Panc1 (cell line): ENCODE measurements around the gene AK2.

Source experiments
- POLR2AphosphoS5 ChIP-seq: IDR thresholded peaks from 2 replicates; pipeline ENCODE4 v1.6.1; 2012; ENCODE audit warnings: mild to moderate bottlenecking, low read depth, low read length, moderate library complexity
- SIN3A ChIP-seq: IDR thresholded peaks from 2 replicates; pipeline ENCODE4 v1.6.1; 2012; ENCODE audit warnings: low read depth, mild to moderate bottlenecking, low read length, moderate library complexity, borderline replicate concordance; ENCODE audit not compliant: insufficient read depth
- TCF7L2 ChIP-seq: IDR thresholded peaks from 2 replicates; pipeline ENCODE4 v1.6.1; 2011; ENCODE audit warnings: mild to moderate bottlenecking, low read depth, low read length, inconsistent platforms
- TF ChIP-seq, protein P1 (sequence below): fragments of 450-650 bp; IDR thresholded peaks from 2 replicates; pipeline ENCODE4 v1.5.1; 2017; ENCODE audit warnings: mild to moderate bottlenecking
- TF ChIP-seq, protein P2 (sequence below), 2 experiments: IDR thresholded peaks; 2 replicates each; pipeline ENCODE4 v1.6.1; 2011 to 2012; ENCODE audit warnings: low read depth in 2 of 2, control low read depth in 1 of 2, low read length in 1 of 2, mild to moderate bottlenecking in 1 of 2, moderate library complexity in 1 of 2; ENCODE audit not compliant: insufficient read depth in 1 of 2

GRCh38 chr1:32958827-32959226 lies 77.9 kb downstream of the AK2 start:
- TF ChIP-seq, protein P1, sequence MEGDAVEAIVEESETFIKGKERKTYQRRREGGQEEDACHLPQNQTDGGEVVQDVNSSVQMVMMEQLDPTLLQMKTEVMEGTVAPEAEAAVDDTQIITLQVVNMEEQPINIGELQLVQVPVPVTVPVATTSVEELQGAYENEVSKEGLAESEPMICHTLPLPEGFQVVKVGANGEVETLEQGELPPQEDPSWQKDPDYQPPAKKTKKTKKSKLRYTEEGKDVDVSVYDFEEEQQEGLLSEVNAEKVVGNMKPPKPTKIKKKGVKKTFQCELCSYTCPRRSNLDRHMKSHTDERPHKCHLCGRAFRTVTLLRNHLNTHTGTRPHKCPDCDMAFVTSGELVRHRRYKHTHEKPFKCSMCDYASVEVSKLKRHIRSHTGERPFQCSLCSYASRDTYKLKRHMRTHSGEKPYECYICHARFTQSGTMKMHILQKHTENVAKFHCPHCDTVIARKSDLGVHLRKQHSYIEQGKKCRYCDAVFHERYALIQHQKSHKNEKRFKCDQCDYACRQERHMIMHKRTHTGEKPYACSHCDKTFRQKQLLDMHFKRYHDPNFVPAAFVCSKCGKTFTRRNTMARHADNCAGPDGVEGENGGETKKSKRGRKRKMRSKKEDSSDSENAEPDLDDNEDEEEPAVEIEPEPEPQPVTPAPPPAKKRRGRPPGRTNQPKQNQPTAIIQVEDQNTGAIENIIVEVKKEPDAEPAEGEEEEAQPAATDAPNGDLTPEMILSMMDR, result no peak
- TF ChIP-seq POLR2AphosphoS5 (no peak), TCF7L2 (no peak), SIN3A (no peak)
- TF ChIP-seq, protein P2, sequence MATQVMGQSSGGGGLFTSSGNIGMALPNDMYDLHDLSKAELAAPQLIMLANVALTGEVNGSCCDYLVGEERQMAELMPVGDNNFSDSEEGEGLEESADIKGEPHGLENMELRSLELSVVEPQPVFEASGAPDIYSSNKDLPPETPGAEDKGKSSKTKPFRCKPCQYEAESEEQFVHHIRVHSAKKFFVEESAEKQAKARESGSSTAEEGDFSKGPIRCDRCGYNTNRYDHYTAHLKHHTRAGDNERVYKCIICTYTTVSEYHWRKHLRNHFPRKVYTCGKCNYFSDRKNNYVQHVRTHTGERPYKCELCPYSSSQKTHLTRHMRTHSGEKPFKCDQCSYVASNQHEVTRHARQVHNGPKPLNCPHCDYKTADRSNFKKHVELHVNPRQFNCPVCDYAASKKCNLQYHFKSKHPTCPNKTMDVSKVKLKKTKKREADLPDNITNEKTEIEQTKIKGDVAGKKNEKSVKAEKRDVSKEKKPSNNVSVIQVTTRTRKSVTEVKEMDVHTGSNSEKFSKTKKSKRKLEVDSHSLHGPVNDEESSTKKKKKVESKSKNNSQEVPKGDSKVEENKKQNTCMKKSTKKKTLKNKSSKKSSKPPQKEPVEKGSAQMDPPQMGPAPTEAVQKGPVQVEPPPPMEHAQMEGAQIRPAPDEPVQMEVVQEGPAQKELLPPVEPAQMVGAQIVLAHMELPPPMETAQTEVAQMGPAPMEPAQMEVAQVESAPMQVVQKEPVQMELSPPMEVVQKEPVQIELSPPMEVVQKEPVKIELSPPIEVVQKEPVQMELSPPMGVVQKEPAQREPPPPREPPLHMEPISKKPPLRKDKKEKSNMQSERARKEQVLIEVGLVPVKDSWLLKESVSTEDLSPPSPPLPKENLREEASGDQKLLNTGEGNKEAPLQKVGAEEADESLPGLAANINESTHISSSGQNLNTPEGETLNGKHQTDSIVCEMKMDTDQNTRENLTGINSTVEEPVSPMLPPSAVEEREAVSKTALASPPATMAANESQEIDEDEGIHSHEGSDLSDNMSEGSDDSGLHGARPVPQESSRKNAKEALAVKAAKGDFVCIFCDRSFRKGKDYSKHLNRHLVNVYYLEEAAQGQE (IDR thresholded peaks at IDR 0.05; ENCODE audit: insufficient read depth in 1 of 2, low read depth in 2 of 2, low read length in 1 of 2), result no peak
